ENCODE data around the gene NOX5.

Gene NOX5

DNA sequence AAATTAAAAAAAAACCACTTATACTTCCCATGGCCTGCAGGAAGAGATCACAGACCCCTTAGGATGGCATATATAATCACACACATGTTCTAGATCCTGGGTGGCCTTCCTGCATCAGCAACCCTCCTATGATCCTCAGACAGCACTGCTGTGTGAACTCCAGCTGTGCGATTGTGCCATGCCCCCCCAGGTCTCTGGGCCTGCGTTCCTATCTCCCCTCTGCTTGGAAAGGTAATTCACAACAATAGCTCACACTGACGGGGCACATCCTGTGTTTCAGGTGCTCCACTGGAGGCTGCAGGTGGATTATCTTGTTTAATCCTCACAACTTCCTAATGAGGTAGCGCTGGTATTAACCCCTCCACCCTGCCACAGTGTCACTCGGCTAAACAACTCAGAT lies 74.8 kb downstream of the NOX5 start:
- peaks cover 79% of the 10 kb centered on the region for H3K4me1 Mint-ChIP-seq
- peaks cover 88% of the 10 kb centered on the region for H3K27me3 Mint-ChIP-seq (ENCODE audit: low read depth, poor library complexity)
- DNase-seq: no peak
- TF ChIP-seq, protein P1, sequence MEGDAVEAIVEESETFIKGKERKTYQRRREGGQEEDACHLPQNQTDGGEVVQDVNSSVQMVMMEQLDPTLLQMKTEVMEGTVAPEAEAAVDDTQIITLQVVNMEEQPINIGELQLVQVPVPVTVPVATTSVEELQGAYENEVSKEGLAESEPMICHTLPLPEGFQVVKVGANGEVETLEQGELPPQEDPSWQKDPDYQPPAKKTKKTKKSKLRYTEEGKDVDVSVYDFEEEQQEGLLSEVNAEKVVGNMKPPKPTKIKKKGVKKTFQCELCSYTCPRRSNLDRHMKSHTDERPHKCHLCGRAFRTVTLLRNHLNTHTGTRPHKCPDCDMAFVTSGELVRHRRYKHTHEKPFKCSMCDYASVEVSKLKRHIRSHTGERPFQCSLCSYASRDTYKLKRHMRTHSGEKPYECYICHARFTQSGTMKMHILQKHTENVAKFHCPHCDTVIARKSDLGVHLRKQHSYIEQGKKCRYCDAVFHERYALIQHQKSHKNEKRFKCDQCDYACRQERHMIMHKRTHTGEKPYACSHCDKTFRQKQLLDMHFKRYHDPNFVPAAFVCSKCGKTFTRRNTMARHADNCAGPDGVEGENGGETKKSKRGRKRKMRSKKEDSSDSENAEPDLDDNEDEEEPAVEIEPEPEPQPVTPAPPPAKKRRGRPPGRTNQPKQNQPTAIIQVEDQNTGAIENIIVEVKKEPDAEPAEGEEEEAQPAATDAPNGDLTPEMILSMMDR (IDR thresholded peaks at IDR 0.05): no peak
- H3K9me3 Mint-ChIP-seq: peaks cover 6% of the 10 kb centered on the region
- H3K4me3 Mint-ChIP-seq: peak overlapping the region; percentile 37
- no peak overlapping the region for H3K27ac Mint-ChIP-seq
- H3K36me3 Mint-ChIP-seq (ENCODE audit: low read depth): no peaks in the 10 kb centered on the region

DNA sequence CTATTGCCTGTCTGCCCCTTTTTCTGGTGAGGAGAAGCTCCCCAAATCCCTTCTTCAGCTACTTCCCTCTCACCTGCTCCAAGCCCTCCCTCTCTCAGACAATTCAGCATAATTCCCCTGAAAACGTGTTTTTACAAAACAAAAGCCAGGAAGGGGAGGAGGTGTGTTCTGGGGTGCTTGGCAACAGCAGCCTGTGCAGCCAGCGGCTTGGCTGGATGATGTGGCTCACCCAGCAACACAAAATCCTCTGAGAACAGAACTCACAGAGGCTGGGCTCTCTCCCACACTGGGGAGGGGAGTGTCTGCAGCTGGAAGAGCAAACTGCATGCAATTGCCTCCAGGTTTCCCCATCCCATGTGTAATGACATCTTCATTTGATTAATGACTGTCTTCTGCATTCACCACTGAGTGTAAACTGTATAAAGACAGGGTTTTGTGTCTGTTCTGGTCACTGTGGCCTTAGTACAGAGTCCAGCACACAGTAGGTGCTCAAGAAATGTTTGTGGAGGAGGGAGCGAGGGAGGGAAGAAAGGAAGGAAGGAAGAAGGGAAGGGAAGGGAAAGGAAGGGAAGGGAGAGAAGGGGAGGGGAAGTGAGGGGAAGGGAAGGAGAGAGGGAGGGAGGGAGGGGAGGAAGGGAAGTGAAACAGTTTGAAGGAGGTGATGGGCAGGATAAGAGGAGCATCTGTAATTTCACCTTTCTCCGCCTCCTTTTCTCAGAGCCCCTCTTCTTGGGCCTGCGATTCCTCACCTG lies 75.9 kb downstream of the NOX5 start:
- DNase-seq: no peak
- peaks cover 3% of the 10 kb centered on the region for H3K9me3 Mint-ChIP-seq
- TF ChIP-seq, protein P1 (IDR thresholded peaks at IDR 0.05): no peak
- H3K27ac Mint-ChIP-seq: no peak overlapping the region
- H3K36me3 Mint-ChIP-seq (ENCODE audit: low read depth): no peaks in the 10 kb centered on the region
- no peak overlapping the region for H3K4me3 Mint-ChIP-seq
- peaks cover 79% of the 10 kb centered on the region for H3K4me1 Mint-ChIP-seq
- peaks cover 83% of the 10 kb centered on the region for H3K27me3 Mint-ChIP-seq (ENCODE audit: low read depth, poor library complexity)

DNA sequence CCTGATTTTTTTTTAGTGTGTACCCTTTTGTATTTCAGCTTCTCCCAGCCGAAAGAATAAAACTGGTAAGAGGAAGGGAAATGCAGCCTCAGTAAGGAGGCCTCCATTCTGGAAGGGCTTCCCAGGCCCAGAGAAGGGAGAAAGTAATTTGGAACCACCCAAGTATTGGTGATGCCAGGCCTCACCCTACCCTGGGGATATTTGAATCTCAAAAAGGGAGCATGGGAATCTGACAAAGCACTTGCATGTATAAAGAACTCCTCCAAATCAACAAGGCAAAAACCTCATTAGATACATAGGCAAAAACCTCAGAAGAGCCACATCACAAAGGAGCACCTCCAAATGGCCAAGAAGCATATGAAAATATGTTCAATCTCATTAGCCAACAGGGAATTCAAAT lies 77.2 kb downstream of the NOX5 start:
- Mint-ChIP-seq H3K4me1 (peaks cover 79% of the 10 kb centered on the region), H3K36me3 (ENCODE audit: low read depth) (no peaks in the 10 kb centered on the region), H3K27me3 (ENCODE audit: low read depth, poor library complexity) (peaks cover 79% of the 10 kb centered on the region), H3K27ac (no peak overlapping the region), H3K9me3 (peaks cover 2% of the 10 kb centered on the region), H3K4me3 (no peak overlapping the region)
- DNase-seq: no peak
- TF ChIP-seq, protein P1 (IDR thresholded peaks at IDR 0.05): no peak

DNA sequence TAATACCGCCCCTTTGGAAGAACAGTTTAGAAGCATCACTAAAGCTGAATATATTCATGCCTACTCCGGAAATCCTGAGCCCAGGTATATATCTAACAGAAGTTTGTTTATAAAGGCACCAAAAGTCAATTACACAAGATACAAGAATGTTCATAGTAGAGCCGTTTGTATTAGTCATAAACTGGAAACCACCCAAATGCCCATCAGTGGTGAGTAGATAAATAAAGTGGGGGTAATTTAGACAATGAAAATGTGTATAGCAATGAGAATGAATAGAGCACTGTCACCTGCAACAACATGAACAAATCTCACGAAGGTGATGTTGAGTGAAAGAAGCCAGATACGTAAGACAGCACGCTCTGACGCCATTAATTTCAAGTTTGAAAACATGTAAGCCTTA lies 77.7 kb downstream of the NOX5 start:
- DNase-seq: no peak
- peaks cover 76% of the 10 kb centered on the region for H3K4me1 Mint-ChIP-seq
- peaks cover 75% of the 10 kb centered on the region for H3K27me3 Mint-ChIP-seq (ENCODE audit: low read depth, poor library complexity)
- peaks cover 5% of the 10 kb centered on the region for H3K9me3 Mint-ChIP-seq
- H3K36me3 Mint-ChIP-seq (ENCODE audit: low read depth): no peaks in the 10 kb centered on the region
- no peak overlapping the region for H3K4me3 Mint-ChIP-seq
- no peak overlapping the region for H3K27ac Mint-ChIP-seq
- TF ChIP-seq, protein P1 (IDR thresholded peaks at IDR 0.05): no peak

DNA sequence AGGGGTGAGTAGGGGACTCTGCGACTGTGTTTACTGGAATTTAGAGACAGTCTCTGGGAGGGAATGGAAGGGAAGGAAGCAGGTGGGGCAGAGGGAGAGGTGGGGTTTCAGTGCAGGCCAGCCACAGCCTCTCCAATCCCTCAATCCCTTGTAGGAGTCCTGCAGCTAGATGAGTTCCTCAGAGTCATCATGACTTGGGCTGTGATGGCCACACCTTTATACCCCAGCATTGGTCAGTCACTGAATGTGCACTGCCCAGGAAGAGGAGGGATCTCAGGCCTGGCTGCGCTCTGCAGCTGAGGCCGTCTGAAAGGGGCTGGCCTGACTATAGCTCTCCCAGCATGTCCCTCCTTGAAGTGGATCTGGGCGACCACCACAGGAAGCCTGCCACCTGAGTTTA lies 78.6 kb downstream of the NOX5 start:
- DNase-seq: no peak
- Mint-ChIP-seq H3K27ac (no peak overlapping the region), H3K36me3 (ENCODE audit: low read depth) (no peaks in the 10 kb centered on the region), H3K4me1 (peaks cover 70% of the 10 kb centered on the region), H3K27me3 (ENCODE audit: low read depth, poor library complexity) (peaks cover 69% of the 10 kb centered on the region), H3K9me3 (peaks cover 5% of the 10 kb centered on the region), H3K4me3 (no peak overlapping the region)
- TF ChIP-seq, protein P1 (IDR thresholded peaks at IDR 0.05): no peak

DNA sequence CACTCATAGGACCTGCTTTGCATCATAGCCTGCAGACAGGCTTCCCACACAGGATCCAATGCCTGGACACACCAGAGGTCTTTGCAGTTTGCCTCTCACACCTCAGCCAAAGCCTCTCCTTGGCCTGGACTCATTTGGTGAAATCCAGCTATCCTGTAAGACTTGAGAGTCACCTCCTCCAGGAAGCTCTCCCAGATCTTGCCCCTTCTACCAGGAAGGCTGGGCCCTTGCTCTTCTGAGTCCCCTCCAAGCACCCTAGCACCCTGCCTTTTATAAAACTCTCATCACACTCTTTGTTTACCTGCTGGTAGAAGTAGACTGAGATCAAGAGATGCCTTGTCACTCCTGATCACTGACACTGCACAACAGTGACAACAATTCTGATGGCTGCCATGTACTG lies 79.1 kb downstream of the NOX5 start:
- TF ChIP-seq, protein P1 (IDR thresholded peaks at IDR 0.05): no peak
- H3K27me3 Mint-ChIP-seq (ENCODE audit: low read depth, poor library complexity): peaks cover 64% of the 10 kb centered on the region
- H3K4me3 Mint-ChIP-seq: no peak overlapping the region
- peaks cover 5% of the 10 kb centered on the region for H3K9me3 Mint-ChIP-seq
- H3K36me3 Mint-ChIP-seq (ENCODE audit: low read depth): no peaks in the 10 kb centered on the region
- no peak overlapping the region for H3K27ac Mint-ChIP-seq
- H3K4me1 Mint-ChIP-seq: peaks cover 70% of the 10 kb centered on the region
- no peak for DNase-seq

All from nephron progenitor cell (in vitro differentiated cells).